Duodenal mucosa (tissue), 2 donors: ENCODE results near the gene SPATA46.
A peak's percentile ranks its signal among the peaks of the same experiment; 100 is the strongest.
"Not testable (repeated sequence)": the region's sequence is repeated elsewhere in the genome, so short reads cannot be mapped to it uniquely, and the experiment has no call there.

ENCODE experiments used
- H3K27ac ChIP-seq: one replicate; pipeline ENCODE4 v1.7.0; 2013; ENCODE audit warnings: low read depth, low read length
- H3K27me3 ChIP-seq, 2 donors: one replicate each; pipeline ENCODE4 v1.7.0; 2013; ENCODE audit warnings: low read length in 2 of 2, control low read depth in 1 of 2; ENCODE audit not compliant: insufficient read depth in 2 of 2, control insufficient read depth in 1 of 2
- H3K36me3 ChIP-seq, 2 donors: one replicate each; pipeline ENCODE4 v1.7.0; 2013; ENCODE audit warnings: low read length in 2 of 2, control low read depth in 1 of 2; ENCODE audit not compliant: insufficient read depth in 2 of 2, control insufficient read depth in 1 of 2
- H3K4me1 ChIP-seq, 2 donors: one replicate each; pipeline ENCODE4 v1.7.0; 2013; ENCODE audit warnings: low read length in 2 of 2, control low read depth in 1 of 2; ENCODE audit not compliant: insufficient read depth in 2 of 2, control insufficient read depth in 1 of 2
- H3K4me3 ChIP-seq, 2 donors: one replicate each; pipeline ENCODE4 v1.7.0; 2013; ENCODE audit warnings: low read length in 2 of 2, low read depth in 1 of 2
- H3K9ac ChIP-seq, 2 donors: one replicate each; pipeline ENCODE4 v1.7.0; 2013; ENCODE audit warnings: low read length in 2 of 2, low read depth in 1 of 2
- H3K9me3 ChIP-seq, 2 donors: one replicate each; pipeline ENCODE4 v1.7.0; 2013; ENCODE audit warnings: low read length in 2 of 2, control low read depth in 1 of 2; ENCODE audit not compliant: control insufficient read depth in 1 of 2

The SPATA46 gene

DNA sequence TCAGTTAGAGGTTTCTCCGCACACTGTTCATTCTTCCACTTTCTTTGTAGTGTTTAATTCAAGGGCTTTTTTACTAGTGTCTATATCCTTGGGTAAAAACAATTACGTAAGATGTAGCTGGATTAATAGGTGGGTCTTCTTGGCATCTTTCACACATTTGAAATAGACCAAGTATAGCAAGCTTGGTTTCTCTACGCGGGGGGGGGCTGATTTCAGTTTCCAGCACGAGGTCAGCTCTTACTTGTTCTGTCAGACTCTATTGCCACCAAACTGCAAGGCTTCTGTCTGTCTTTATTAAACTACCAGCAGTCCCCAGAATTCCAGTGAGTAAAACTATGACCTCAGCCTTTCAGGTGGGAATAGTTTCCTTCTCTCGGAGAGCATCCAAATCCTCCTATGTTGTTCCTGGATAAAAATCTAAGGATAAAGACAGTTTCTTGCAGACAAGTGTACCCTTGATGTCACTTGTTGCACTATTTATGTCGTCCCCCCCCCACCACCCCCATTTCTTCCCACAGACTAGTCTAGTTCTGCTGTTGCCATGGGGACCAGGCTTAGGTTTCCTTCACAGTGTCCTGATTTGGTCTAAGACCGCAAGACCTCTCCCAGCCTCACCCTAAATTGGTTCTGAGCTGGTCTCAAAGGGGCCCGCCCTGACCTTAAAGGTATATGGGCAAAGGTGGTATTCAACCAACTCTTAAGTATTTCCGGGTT is 17.0 kb downstream of the SPATA46 start:
- H3K9me3 ChIP-seq, result no peaks in the 10 kb centered on the region
- H3K36me3 ChIP-seq, result peaks cover 0 to 13% of the 10 kb centered on the region in 2 donors
- no peaks in the 10 kb centered on the region for H3K4me1 ChIP-seq
- no peaks in the 10 kb centered on the region for H3K27me3 ChIP-seq
- no peak overlapping the region for H3K27ac ChIP-seq
- H3K4me3 ChIP-seq, result no peak overlapping the region
- H3K9ac ChIP-seq, result no peak overlapping the region

DNA sequence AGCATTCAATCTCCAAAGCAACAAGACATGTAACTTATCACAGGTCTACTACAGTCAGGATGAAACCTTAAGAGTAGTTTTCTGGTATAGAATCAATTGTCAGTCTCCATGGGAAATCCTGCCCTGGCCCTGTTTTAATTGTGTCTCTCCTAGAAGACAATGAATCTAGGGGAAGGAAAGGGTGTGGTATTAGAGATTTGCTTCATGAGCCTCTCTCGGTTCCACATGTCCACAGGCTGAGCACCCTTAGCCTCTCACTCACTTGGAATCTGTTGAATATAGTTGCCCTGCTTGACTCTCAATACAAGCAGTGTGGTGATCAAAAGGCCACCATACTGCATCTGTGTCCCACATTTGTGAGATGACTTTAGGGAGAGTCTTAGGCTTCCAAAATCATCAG is 17.7 kb downstream of the SPATA46 start:
- H3K36me3 ChIP-seq, result peaks cover 0 to 13% of the 10 kb centered on the region in 2 donors
- no peaks in the 10 kb centered on the region for H3K27me3 ChIP-seq
- no peak overlapping the region for H3K9ac ChIP-seq
- H3K4me3 ChIP-seq, result no peak overlapping the region
- no peaks in the 10 kb centered on the region for H3K9me3 ChIP-seq
- peaks cover 0 to 1% of the 10 kb centered on the region in 2 donors for H3K4me1 ChIP-seq
- H3K27ac ChIP-seq, result no peak overlapping the region

GRCh38 chr1:162357681-162358266 is 18.9 kb downstream of the SPATA46 start:
- Histone ChIP-seq H3K36me3 (peaks cover 0 to 13% of the 10 kb centered on the region in 2 donors), H3K27me3 (no peaks in the 10 kb centered on the region), H3K4me3 (no peak overlapping the region), H3K9me3 (no peaks in the 10 kb centered on the region), H3K27ac (no peak overlapping the region), H3K4me1 (peaks cover 4 to 7% of the 10 kb centered on the region in 2 donors), H3K9ac (no peak overlapping the region)

GRCh38 chr1:162353702-162354101 is 23.0 kb downstream of the SPATA46 start:
- H3K36me3 ChIP-seq, result peaks cover 0 to 8% of the 10 kb centered on the region in 2 donors
- no peaks in the 10 kb centered on the region for H3K9me3 ChIP-seq
- no peak overlapping the region for H3K4me3 ChIP-seq
- peaks cover 21 to 22% of the 10 kb centered on the region in 2 donors for H3K4me1 ChIP-seq
- H3K9ac ChIP-seq, result no peak overlapping the region
- no peak overlapping the region for H3K27ac ChIP-seq
- no peaks in the 10 kb centered on the region for H3K27me3 ChIP-seq

- Histone ChIP-seq H3K4me1 (peaks cover 21 to 22% of the 10 kb centered on the region in 2 donors), H3K9ac (no peak overlapping the region), H3K36me3 (peaks cover 0 to 8% of the 10 kb centered on the region in 2 donors), H3K27ac (no peak overlapping the region), H3K27me3 (no peaks in the 10 kb centered on the region), H3K9me3 (no peaks in the 10 kb centered on the region), H3K4me3 (no peak overlapping the region)
These were observed 23.6 kb downstream of the SPATA46 start for GRCh38 chr1:162353078-162353477.

GRCh38 chr1:162351874-162352273 is 24.8 kb downstream of the SPATA46 start:
- H3K4me3 ChIP-seq, H3K9me3 ChIP-seq, H3K9ac ChIP-seq, H3K27ac ChIP-seq, H3K36me3 ChIP-seq, H3K27me3 ChIP-seq: not testable (repeated sequence)
- H3K4me1 ChIP-seq, result peaks cover 21 to 31% of the 10 kb centered on the region in 2 donors

DNA sequence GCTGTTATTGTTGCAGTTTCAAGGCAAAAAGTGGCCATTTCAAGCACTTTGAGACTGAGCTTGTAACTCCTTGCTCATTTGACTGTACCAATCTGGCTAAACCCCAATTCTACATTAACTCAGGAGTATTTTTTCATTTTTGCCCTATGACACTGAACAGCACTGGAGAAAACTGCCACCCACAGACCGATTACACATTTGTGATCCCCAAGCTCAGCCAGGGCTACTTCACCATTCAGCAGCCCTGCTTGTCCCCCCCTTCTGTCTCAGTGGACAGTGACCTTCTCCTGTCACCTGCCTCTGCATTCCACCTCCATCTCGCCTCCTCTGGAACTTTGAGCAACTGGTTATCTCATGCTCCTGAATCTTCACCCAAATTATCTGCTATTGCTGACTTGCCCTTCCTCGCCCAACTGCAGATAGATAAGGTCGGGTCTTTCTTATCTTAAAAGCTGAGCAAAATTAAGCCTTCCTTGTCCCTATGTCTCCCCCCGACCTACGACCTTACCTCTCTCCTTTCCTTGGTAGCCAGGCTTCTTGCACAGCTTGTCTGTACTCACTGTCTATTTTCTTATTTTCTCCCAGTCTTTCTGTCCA is 25.3 kb downstream of the SPATA46 start:
- H3K36me3 ChIP-seq, result peaks cover 0 to 5% of the 10 kb centered on the region in 2 donors
- no peaks in the 10 kb centered on the region for H3K27me3 ChIP-seq
- H3K27ac ChIP-seq, result no peak overlapping the region
- H3K9ac ChIP-seq, result no peak overlapping the region
- H3K4me3 ChIP-seq, result no peak overlapping the region
- H3K9me3 ChIP-seq, result no peaks in the 10 kb centered on the region
- H3K4me1 ChIP-seq, result peaks cover 21 to 36% of the 10 kb centered on the region in 2 donors

DNA sequence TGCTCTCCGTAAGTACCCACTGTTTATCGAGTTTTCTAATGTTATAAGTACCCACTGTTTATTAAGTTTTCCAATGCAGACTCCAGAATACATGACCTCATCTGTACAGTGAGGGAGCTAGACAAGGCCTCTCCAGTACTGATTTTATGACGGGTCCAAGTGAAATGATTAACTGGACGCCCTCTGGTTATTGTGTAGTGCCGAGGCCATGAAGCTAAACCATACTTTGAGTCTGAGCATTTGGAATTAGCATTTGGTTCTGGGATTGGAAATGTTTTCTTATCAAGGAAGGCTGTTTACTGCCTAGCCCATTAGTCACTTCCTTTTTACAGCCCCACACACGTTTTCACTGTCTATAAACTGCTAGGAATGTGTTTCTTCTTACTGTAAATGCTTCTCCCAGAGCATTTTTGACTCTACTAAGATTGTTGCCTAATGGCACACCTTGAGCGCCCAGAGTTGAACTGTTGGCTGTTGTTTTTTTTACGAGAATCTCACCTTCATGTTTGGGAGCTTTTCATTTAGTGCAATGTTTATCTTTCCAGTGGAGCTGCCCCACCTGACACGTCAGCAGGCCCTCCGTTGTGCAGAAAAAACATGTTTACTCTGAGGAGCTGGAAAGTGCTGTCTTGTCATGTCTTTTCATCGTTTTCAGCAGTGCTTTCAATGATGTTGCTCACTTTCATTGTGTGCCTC is 26.9 kb downstream of the SPATA46 start:
- H3K4me3 ChIP-seq, result peak overlapping the region in 1 of 2 donors; percentile 19
- H3K9me3 ChIP-seq, result no peaks in the 10 kb centered on the region
- no peaks in the 10 kb centered on the region for H3K27me3 ChIP-seq
- peak overlapping the region; percentile 11 for H3K27ac ChIP-seq
- H3K36me3 ChIP-seq, result no peaks in the 10 kb centered on the region
- H3K4me1 ChIP-seq, result peaks cover 21 to 36% of the 10 kb centered on the region in 2 donors
- no peak overlapping the region for H3K9ac ChIP-seq

DNA sequence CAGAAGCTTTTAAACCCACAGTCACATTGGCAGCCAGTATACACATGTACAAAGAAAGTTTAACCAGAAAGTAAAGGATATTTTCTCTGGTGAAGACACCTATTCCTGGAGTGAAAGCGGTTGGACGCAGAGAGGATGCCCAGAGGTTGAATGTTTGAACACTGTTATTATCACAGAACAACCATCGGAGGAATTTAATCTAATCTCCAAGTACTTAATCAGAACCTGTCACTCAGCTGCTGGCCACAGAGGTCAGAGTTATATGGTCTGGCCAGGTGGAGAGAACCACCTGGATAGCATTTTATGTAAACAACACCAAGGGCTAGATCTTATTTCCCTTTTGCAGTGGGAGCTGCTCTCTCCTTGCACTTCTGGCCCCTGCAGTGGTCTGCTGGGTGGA is 29.4 kb downstream of the SPATA46 start:
- Histone ChIP-seq H3K27ac (no peak overlapping the region), H3K36me3 (no peaks in the 10 kb centered on the region), H3K9ac (no peak overlapping the region), H3K4me3 (no peak overlapping the region), H3K27me3 (no peaks in the 10 kb centered on the region), H3K4me1 (peaks cover 16 to 28% of the 10 kb centered on the region in 2 donors), H3K9me3 (no peaks in the 10 kb centered on the region)

DNA sequence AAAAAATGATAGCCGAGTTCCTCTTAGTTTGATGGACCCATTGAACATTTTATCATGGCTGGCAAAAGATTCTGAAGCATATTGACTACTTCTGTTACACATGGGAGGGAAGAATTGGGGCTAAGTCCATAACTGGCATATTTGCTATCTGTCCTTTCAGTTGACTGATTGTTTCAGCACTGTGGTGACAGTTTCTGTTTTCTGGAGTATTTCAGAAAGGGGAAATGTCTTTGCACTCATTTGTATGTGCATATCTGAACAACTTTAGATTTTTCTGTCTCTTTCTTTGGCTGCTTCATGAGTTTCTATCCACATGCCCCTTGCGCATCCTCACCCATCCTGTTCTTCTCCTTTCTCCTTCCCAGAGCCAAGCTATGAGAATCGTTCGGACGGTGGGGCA is 33.2 kb downstream of the SPATA46 start:
- H3K9me3 ChIP-seq, result no peaks in the 10 kb centered on the region
- H3K36me3 ChIP-seq, result no peaks in the 10 kb centered on the region
- peaks cover 0 to 14% of the 10 kb centered on the region in 2 donors for H3K4me1 ChIP-seq
- no peak overlapping the region for H3K27ac ChIP-seq
- no peak overlapping the region for H3K9ac ChIP-seq
- H3K27me3 ChIP-seq, result no peaks in the 10 kb centered on the region
- H3K4me3 ChIP-seq, result no peak overlapping the region
